ENCODE results near the gene CFAP46. TPM values are rescaled to one million over a fixed set of nuclear protein-coding genes. Genes with fewer than 3 reads are reported as not detected.
"Not testable (repeated sequence)": the region's sequence is repeated elsewhere in the genome, so short reads cannot be mapped to it uniquely, and the experiment has no call there.

CFAP46 gene
- total RNA-seq, 1 donor from 2014 or later: 0.94 TPM

GRCh38 chr10:132858121-132859081 lies 84.0 kb downstream of the CFAP46 start:
- intact Hi-C loops (cut with DNase I): no loop called here
- DNase-seq (ENCODE audit: low spot score): peak; percentile 51

GRCh38 chr10:132856869-132857524 lies 85.4 kb downstream of the CFAP46 start:
- intact Hi-C loops (cut with DNase I): no loop called here
- DNase-seq (ENCODE audit: low spot score): peak; percentile 56

- intact Hi-C loops (cut with DNase I): no loop called here
- DNase-seq (ENCODE audit: low spot score): no peak
Observed at GRCh38 chr10:132855889-132856288, 86.5 kb downstream of the CFAP46 start.

- intact Hi-C loops (cut with DNase I): no loop called here
- DNase-seq (ENCODE audit: low spot score): peak; percentile 27
Observed at GRCh38 chr10:132851451-132851850, 90.9 kb downstream of the CFAP46 start.

GRCh38 chr10:132850896-132851295 lies 91.5 kb downstream of the CFAP46 start:
- peak; percentile 57 for DNase-seq (ENCODE audit: low spot score)
- intact Hi-C loops (cut with DNase I): no loop called here

- DNase-seq (ENCODE audit: low spot score): peak; percentile 71
- intact Hi-C loops (cut with DNase I): no loop called here
Observed at GRCh38 chr10:132850246-132850645, 92.1 kb downstream of the CFAP46 start.

GRCh38 chr10:132849546-132850031 lies 92.8 kb downstream of the CFAP46 start:
- peak; percentile 72 for DNase-seq (ENCODE audit: low spot score)
- intact Hi-C loops (cut with DNase I): no loop called here

GRCh38 chr10:132848951-132849545 lies 93.3 kb downstream of the CFAP46 start:
- DNase-seq (ENCODE audit: low spot score): peak; percentile 50

GRCh38 chr10:132848291-132848701 lies 94.1 kb downstream of the CFAP46 start:
- DNase-seq (ENCODE audit: low spot score): peak; percentile 56
- intact Hi-C loops (cut with DNase I): no loop called here

More at GRCh38 chr10:132848951-132849545, 93.3 kb downstream of the CFAP46 start:
- intact Hi-C loops (cut with DNase I): no loop called here

- peak; percentile 24 for DNase-seq (ENCODE audit: low spot score)
- intact Hi-C loops (cut with DNase I): no loop called here
Observed at GRCh38 chr10:132847856-132848255, 94.5 kb downstream of the CFAP46 start.

GRCh38 chr10:132847416-132847777 lies 95.0 kb downstream of the CFAP46 start:
- DNase-seq (ENCODE audit: low spot score): peak; percentile 22

GRCh38 chr10:132846631-132847415 lies 95.5 kb downstream of the CFAP46 start:
- DNase-seq (ENCODE audit: low spot score): peak; percentile 47
- intact Hi-C loops (cut with DNase I): no loop called here

More at GRCh38 chr10:132847416-132847777, 95.0 kb downstream of the CFAP46 start:
- intact Hi-C loops (cut with DNase I): no loop called here

GRCh38 chr10:132845780-132846595 lies 96.4 kb downstream of the CFAP46 start:
- intact Hi-C loops (cut with DNase I): no loop called here
- peak; percentile 68 for DNase-seq (ENCODE audit: low spot score)

GRCh38 chr10:132845041-132845551 lies 97.3 kb downstream of the CFAP46 start:
- intact Hi-C loops (cut with DNase I): no loop called here
- DNase-seq (ENCODE audit: low spot score): no peak

- intact Hi-C loops (cut with DNase I): no loop called here
- peak; percentile 64 for DNase-seq (ENCODE audit: low spot score)
Observed at GRCh38 chr10:132844069-132844809, 98.1 kb downstream of the CFAP46 start.

GRCh38 chr10:132843276-132843675 lies 99.1 kb downstream of the CFAP46 start:
- peak; percentile 17 for DNase-seq (ENCODE audit: low spot score)
- intact Hi-C loops (cut with DNase I): not testable (repeated sequence)

- peak; percentile 56 for DNase-seq (ENCODE audit: low spot score)
- intact Hi-C loops (cut with DNase I): no loop called here
Observed at GRCh38 chr10:132842397-132842796, 100.0 kb downstream of the CFAP46 start.

GRCh38 chr10:132841615-132841975 lies 100.8 kb downstream of the CFAP46 start:
- intact Hi-C loops (cut with DNase I): no loop called here
- DNase-seq (ENCODE audit: low spot score): peak; percentile 27
